ENCODE results near the gene PI4K2B.
"Not testable (repeated sequence)": the region's sequence is repeated elsewhere in the genome, so short reads cannot be mapped to it uniquely, and the experiment has no call there.

Gene PI4K2B

GRCh38 chr4:25234390-25235370 is 847 bp downstream of the PI4K2B start:
- Histone ChIP-seq H3K4me1 (ENCODE audit: insufficient read depth, poor library complexity, severe bottlenecking) (peaks cover 9% of the 10 kb centered on the region), H3K9me3 (ENCODE audit: severe bottlenecking) (no peaks in the 10 kb centered on the region), H3K27me3 (ENCODE audit: insufficient read depth, poor library complexity, severe bottlenecking) (no peaks in the 10 kb centered on the region), H3K27ac (ENCODE audit: poor library complexity, severe bottlenecking) (peak overlapping the region; percentile 90), H3K4me3 (ENCODE audit: severe bottlenecking) (peak overlapping the region; percentile 69), H3K36me3 (ENCODE audit: low read depth) (no peaks in the 10 kb centered on the region)
- ATAC-seq (ENCODE audit: low read depth) (peak; percentile 77), DNase-seq (ENCODE audit: low spot score) (no peak)
- TF ChIP-seq CTCF (IDR thresholded peaks at IDR 0.05; ENCODE audit: poor library complexity, severe bottlenecking): peak; percentile 58

- Histone ChIP-seq H3K27me3 (ENCODE audit: insufficient read depth, poor library complexity, severe bottlenecking) (no peaks in the 10 kb centered on the region), H3K4me3 (ENCODE audit: severe bottlenecking) (peak overlapping the region; percentile 69), H3K36me3 (ENCODE audit: low read depth) (no peaks in the 10 kb centered on the region), H3K9me3 (ENCODE audit: severe bottlenecking) (no peaks in the 10 kb centered on the region), H3K4me1 (ENCODE audit: insufficient read depth, poor library complexity, severe bottlenecking) (peaks cover 9% of the 10 kb centered on the region), H3K27ac (ENCODE audit: poor library complexity, severe bottlenecking) (peak overlapping the region; percentile 90)
- no peak for TF ChIP-seq CTCF (IDR thresholded peaks at IDR 0.05; ENCODE audit: poor library complexity, severe bottlenecking)
- DNase-seq (ENCODE audit: low spot score) (no peak), ATAC-seq (ENCODE audit: low read depth) (no peak)
Observed at GRCh38 chr4:25235401-25235800, 1.6 kb downstream of the PI4K2B start.

GRCh38 chr4:25236030-25236429 is 2.2 kb downstream of the PI4K2B start:
- not testable (repeated sequence) for H3K36me3 ChIP-seq (ENCODE audit: low read depth); ATAC-seq (ENCODE audit: low read depth); DNase-seq (ENCODE audit: low spot score); H3K27ac ChIP-seq (ENCODE audit: poor library complexity, severe bottlenecking); H3K4me1 ChIP-seq (ENCODE audit: insufficient read depth, poor library complexity, severe bottlenecking); H3K9me3 ChIP-seq (ENCODE audit: severe bottlenecking); H3K27me3 ChIP-seq (ENCODE audit: insufficient read depth, poor library complexity, severe bottlenecking); H3K4me3 ChIP-seq (ENCODE audit: severe bottlenecking)

- no peaks in the 10 kb centered on the region for H3K9me3 ChIP-seq (ENCODE audit: severe bottlenecking)
- H3K36me3 ChIP-seq (ENCODE audit: low read depth): no peaks in the 10 kb centered on the region
- no peak overlapping the region for H3K4me3 ChIP-seq (ENCODE audit: severe bottlenecking)
- no peak for TF ChIP-seq CTCF (IDR thresholded peaks at IDR 0.05; ENCODE audit: poor library complexity, severe bottlenecking)
- H3K27me3 ChIP-seq (ENCODE audit: insufficient read depth, poor library complexity, severe bottlenecking): no peaks in the 10 kb centered on the region
- no peak overlapping the region for H3K27ac ChIP-seq (ENCODE audit: poor library complexity, severe bottlenecking)
- DNase-seq (ENCODE audit: low spot score) (no peak), ATAC-seq (ENCODE audit: low read depth) (no peak)
- H3K4me1 ChIP-seq (ENCODE audit: insufficient read depth, poor library complexity, severe bottlenecking): peaks cover 9% of the 10 kb centered on the region
Observed at GRCh38 chr4:25236971-25237370, 3.1 kb downstream of the PI4K2B start.

- no peaks in the 10 kb centered on the region for H3K9me3 ChIP-seq (ENCODE audit: severe bottlenecking)
- H3K27ac ChIP-seq (ENCODE audit: poor library complexity, severe bottlenecking): no peak overlapping the region
- no peak for TF ChIP-seq CTCF (IDR thresholded peaks at IDR 0.05; ENCODE audit: poor library complexity, severe bottlenecking)
- no peaks in the 10 kb centered on the region for H3K36me3 ChIP-seq (ENCODE audit: low read depth)
- H3K4me1 ChIP-seq (ENCODE audit: insufficient read depth, poor library complexity, severe bottlenecking): peaks cover 9% of the 10 kb centered on the region
- ATAC-seq (ENCODE audit: low read depth) (no peak), DNase-seq (ENCODE audit: low spot score) (no peak)
- no peak overlapping the region for H3K4me3 ChIP-seq (ENCODE audit: severe bottlenecking)
- no peaks in the 10 kb centered on the region for H3K27me3 ChIP-seq (ENCODE audit: insufficient read depth, poor library complexity, severe bottlenecking)
Observed at GRCh38 chr4:25238052-25238451, 4.2 kb downstream of the PI4K2B start.

- not testable (repeated sequence) for DNase-seq (ENCODE audit: low spot score); ATAC-seq (ENCODE audit: low read depth); H3K27ac ChIP-seq (ENCODE audit: poor library complexity, severe bottlenecking); H3K4me3 ChIP-seq (ENCODE audit: severe bottlenecking); H3K9me3 ChIP-seq (ENCODE audit: severe bottlenecking); H3K4me1 ChIP-seq (ENCODE audit: insufficient read depth, poor library complexity, severe bottlenecking); H3K36me3 ChIP-seq (ENCODE audit: low read depth); H3K27me3 ChIP-seq (ENCODE audit: insufficient read depth, poor library complexity, severe bottlenecking)
Observed at GRCh38 chr4:25239528-25239927, 5.7 kb downstream of the PI4K2B start.

GRCh38 chr4:25240754-25241210 is 6.9 kb downstream of the PI4K2B start:
- not testable (repeated sequence) for H3K9me3 ChIP-seq (ENCODE audit: severe bottlenecking); H3K27me3 ChIP-seq (ENCODE audit: insufficient read depth, poor library complexity, severe bottlenecking); H3K4me1 ChIP-seq (ENCODE audit: insufficient read depth, poor library complexity, severe bottlenecking); H3K36me3 ChIP-seq (ENCODE audit: low read depth); ATAC-seq (ENCODE audit: low read depth); DNase-seq (ENCODE audit: low spot score); H3K27ac ChIP-seq (ENCODE audit: poor library complexity, severe bottlenecking); H3K4me3 ChIP-seq (ENCODE audit: severe bottlenecking)

GRCh38 chr4:25242195-25242594 is 8.4 kb downstream of the PI4K2B start:
- not testable (repeated sequence) for H3K9me3 ChIP-seq (ENCODE audit: severe bottlenecking); DNase-seq (ENCODE audit: low spot score); H3K27ac ChIP-seq (ENCODE audit: poor library complexity, severe bottlenecking); H3K36me3 ChIP-seq (ENCODE audit: low read depth); ATAC-seq (ENCODE audit: low read depth); H3K27me3 ChIP-seq (ENCODE audit: insufficient read depth, poor library complexity, severe bottlenecking); H3K4me1 ChIP-seq (ENCODE audit: insufficient read depth, poor library complexity, severe bottlenecking); H3K4me3 ChIP-seq (ENCODE audit: severe bottlenecking)

Measured in RWPE2 (cell line).